Transverse colon (tissue), 3 donors: ENCODE measurements around the gene SNX33.

Experiments used
- CTCF ChIP-seq, 5 experiments: fragments of 200-600 bp in 3 of 5; fragments of 450-650 bp in 2 of 5; sonication (generic) in 3 of 5; IDR thresholded peaks; 1 replicate in 2 of 5; 2 replicates in 3 of 5; pipeline ENCODE4 v1.5.1; 2016 to 2017; ENCODE audit warnings: antibody characterized with exemption in 5 of 5, inconsistent platforms in 3 of 5, mild to moderate bottlenecking in 2 of 5, moderate library complexity in 1 of 5
- POLR2A ChIP-seq: fragments of 450-650 bp; IDR thresholded peaks from one replicate; pipeline ENCODE4 v1.6.1; 2016; ENCODE audit warnings: antibody characterized with exemption, mild to moderate bottlenecking, moderate library complexity

DNA sequence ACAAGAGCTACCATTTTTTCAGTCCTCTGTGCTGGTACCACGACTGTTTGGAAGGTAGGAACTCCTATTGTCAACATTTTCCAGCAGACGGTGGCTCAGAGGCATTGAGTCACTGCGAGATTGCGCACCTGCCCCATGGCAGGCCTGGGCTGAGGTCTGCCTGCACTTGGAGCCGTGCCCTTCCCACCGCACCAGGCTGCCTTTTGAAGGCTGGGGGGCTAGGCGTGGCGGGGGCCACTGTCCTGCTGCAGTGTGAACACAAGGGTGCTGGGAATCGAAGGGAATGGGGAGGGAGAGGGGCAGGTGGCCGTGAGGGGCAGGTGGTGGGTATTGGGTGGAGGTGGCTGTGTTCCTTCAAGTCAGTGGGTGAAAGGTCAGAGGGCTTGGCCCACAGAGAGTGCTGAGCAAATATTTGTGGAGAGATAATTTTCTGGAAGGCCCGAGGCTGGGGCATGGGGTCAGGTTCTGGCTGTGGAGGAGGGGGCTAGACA, 16.3 kb downstream of the SNX33 start:
- TF ChIP-seq CTCF (IDR thresholded peaks at IDR 0.05) (no peak), POLR2A (no peak)
